Activated naive CD8-positive, alpha-beta T cell (primary cell): ENCODE results near the gene GPC4.
"Not testable (repeated sequence)": the region's sequence is repeated elsewhere in the genome, so short reads cannot be mapped to it uniquely, and the experiment has no call there.

Source experiments
- H3K27ac Mint-ChIP-seq: one replicate; pipeline ENCODE4 v1.8.0; 2021; ENCODE audit warnings: mixed read lengths
- H3K27me3 Mint-ChIP-seq: one replicate; pipeline ENCODE4 v1.8.0; 2021; ENCODE audit warnings: mixed read lengths
- H3K36me3 Mint-ChIP-seq: one replicate; pipeline ENCODE4 v1.8.0; 2021; ENCODE audit warnings: mixed read lengths
- H3K4me1 Mint-ChIP-seq: one replicate; pipeline ENCODE4 v1.8.0; 2021; ENCODE audit warnings: low read depth, mixed read lengths
- H3K4me3 Mint-ChIP-seq: one replicate; pipeline ENCODE4 v1.8.0; 2021; ENCODE audit warnings: mild to moderate bottlenecking, mixed read lengths
- H3K9me3 Mint-ChIP-seq: one replicate; pipeline ENCODE4 v1.8.0; 2021; ENCODE audit warnings: low read depth, mixed read lengths

Gene GPC4

GRCh38 chrX:133364865-133365264 is 50.4 kb downstream of the GPC4 start:
- H3K9me3 Mint-ChIP-seq = no peaks in the 10 kb centered on the region

GRCh38 chrX:133364196-133364595 is 51.1 kb downstream of the GPC4 start:
- no peaks in the 10 kb centered on the region for H3K36me3 Mint-ChIP-seq
- no peak overlapping the region for H3K4me3 Mint-ChIP-seq
- H3K27me3 Mint-ChIP-seq = no peaks in the 10 kb centered on the region
- H3K9me3 Mint-ChIP-seq = no peaks in the 10 kb centered on the region
- no peaks in the 10 kb centered on the region for H3K4me1 Mint-ChIP-seq
- no peak overlapping the region for H3K27ac Mint-ChIP-seq

More at GRCh38 chrX:133364865-133365264, 50.4 kb downstream of the GPC4 start:
- Mint-ChIP-seq H3K27me3 (no peaks in the 10 kb centered on the region), H3K4me1 (no peaks in the 10 kb centered on the region), H3K4me3 (no peak overlapping the region), H3K36me3 (no peaks in the 10 kb centered on the region), H3K27ac (no peak overlapping the region)

GRCh38 chrX:133362538-133362937 is 52.8 kb downstream of the GPC4 start:
- Mint-ChIP-seq H3K27me3 (no peaks in the 10 kb centered on the region), H3K4me1 (no peaks in the 10 kb centered on the region), H3K36me3 (no peaks in the 10 kb centered on the region), H3K4me3 (no peak overlapping the region), H3K27ac (no peak overlapping the region), H3K9me3 (no peaks in the 10 kb centered on the region)

GRCh38 chrX:133359466-133359865 is 55.8 kb downstream of the GPC4 start:
- H3K27ac Mint-ChIP-seq = no peak overlapping the region
- H3K4me3 Mint-ChIP-seq = no peak overlapping the region
- H3K4me1 Mint-ChIP-seq = no peaks in the 10 kb centered on the region
- H3K27me3 Mint-ChIP-seq = no peaks in the 10 kb centered on the region
- H3K36me3 Mint-ChIP-seq = no peaks in the 10 kb centered on the region
- no peaks in the 10 kb centered on the region for H3K9me3 Mint-ChIP-seq

GRCh38 chrX:133353233-133353632 is 62.1 kb downstream of the GPC4 start:
- H3K9me3 Mint-ChIP-seq = no peaks in the 10 kb centered on the region
- no peaks in the 10 kb centered on the region for H3K27me3 Mint-ChIP-seq
- H3K4me3 Mint-ChIP-seq = no peak overlapping the region
- H3K36me3 Mint-ChIP-seq = no peaks in the 10 kb centered on the region
- no peak overlapping the region for H3K27ac Mint-ChIP-seq
- no peaks in the 10 kb centered on the region for H3K4me1 Mint-ChIP-seq

- Mint-ChIP-seq H3K36me3 (no peaks in the 10 kb centered on the region), H3K4me1 (no peaks in the 10 kb centered on the region), H3K4me3 (no peak overlapping the region), H3K27ac (no peak overlapping the region), H3K9me3 (no peaks in the 10 kb centered on the region), H3K27me3 (peaks cover 2% of the 10 kb centered on the region)
These were observed 64.5 kb downstream of the GPC4 start for GRCh38 chrX:133350751-133351150.

- no peaks in the 10 kb centered on the region for H3K36me3 Mint-ChIP-seq
- H3K27me3 Mint-ChIP-seq = peaks cover 2% of the 10 kb centered on the region
- H3K4me1 Mint-ChIP-seq = no peaks in the 10 kb centered on the region
- no peak overlapping the region for H3K4me3 Mint-ChIP-seq
- no peak overlapping the region for H3K27ac Mint-ChIP-seq
- H3K9me3 Mint-ChIP-seq = no peaks in the 10 kb centered on the region
These were observed 69.3 kb downstream of the GPC4 start for GRCh38 chrX:133346026-133346425.

GRCh38 chrX:133339566-133339965 is 75.7 kb downstream of the GPC4 start:
- Mint-ChIP-seq H3K4me1 (no peaks in the 10 kb centered on the region), H3K4me3 (no peak overlapping the region), H3K36me3 (no peaks in the 10 kb centered on the region), H3K27me3 (no peaks in the 10 kb centered on the region), H3K9me3 (no peaks in the 10 kb centered on the region), H3K27ac (no peak overlapping the region)

- Mint-ChIP-seq H3K27ac (no peak overlapping the region), H3K4me3 (no peak overlapping the region)
These were observed 78.0 kb downstream of the GPC4 start for GRCh38 chrX:133337250-133337649.

GRCh38 chrX:133335027-133335426 is 80.3 kb downstream of the GPC4 start:
- Mint-ChIP-seq H3K4me3 (no peak overlapping the region), H3K4me1 (no peaks in the 10 kb centered on the region), H3K27me3 (no peaks in the 10 kb centered on the region), H3K36me3 (no peaks in the 10 kb centered on the region), H3K27ac (no peak overlapping the region), H3K9me3 (no peaks in the 10 kb centered on the region)

More at GRCh38 chrX:133337250-133337649, 78.0 kb downstream of the GPC4 start:
- no peaks in the 10 kb centered on the region for H3K27me3 Mint-ChIP-seq
- no peaks in the 10 kb centered on the region for H3K9me3 Mint-ChIP-seq
- no peaks in the 10 kb centered on the region for H3K36me3 Mint-ChIP-seq
- no peaks in the 10 kb centered on the region for H3K4me1 Mint-ChIP-seq

- Mint-ChIP-seq H3K4me3 (no peak overlapping the region), H3K27me3 (no peaks in the 10 kb centered on the region), H3K36me3 (no peaks in the 10 kb centered on the region), H3K9me3 (no peaks in the 10 kb centered on the region), H3K4me1 (no peaks in the 10 kb centered on the region), H3K27ac (no peak overlapping the region)
These were observed 82.0 kb downstream of the GPC4 start for GRCh38 chrX:133333154-133333750.

- H3K9me3 Mint-ChIP-seq = no peaks in the 10 kb centered on the region
- no peaks in the 10 kb centered on the region for H3K27me3 Mint-ChIP-seq
- H3K27ac Mint-ChIP-seq = no peak overlapping the region
- H3K36me3 Mint-ChIP-seq = no peaks in the 10 kb centered on the region
- H3K4me1 Mint-ChIP-seq = no peaks in the 10 kb centered on the region
- H3K4me3 Mint-ChIP-seq = no peak overlapping the region
These were observed 82.6 kb downstream of the GPC4 start for GRCh38 chrX:133332737-133333136.

- H3K36me3 Mint-ChIP-seq = no peaks in the 10 kb centered on the region
- no peak overlapping the region for H3K27ac Mint-ChIP-seq
- no peaks in the 10 kb centered on the region for H3K27me3 Mint-ChIP-seq
- no peaks in the 10 kb centered on the region for H3K9me3 Mint-ChIP-seq
- no peak overlapping the region for H3K4me3 Mint-ChIP-seq
- H3K4me1 Mint-ChIP-seq = no peaks in the 10 kb centered on the region
These were observed 84.3 kb downstream of the GPC4 start for GRCh38 chrX:133330956-133331355.

GRCh38 chrX:133325422-133325821 is 89.9 kb downstream of the GPC4 start:
- H3K4me3 Mint-ChIP-seq = no peak overlapping the region
- no peaks in the 10 kb centered on the region for H3K9me3 Mint-ChIP-seq
- H3K4me1 Mint-ChIP-seq = no peaks in the 10 kb centered on the region
- no peaks in the 10 kb centered on the region for H3K36me3 Mint-ChIP-seq
- H3K27ac Mint-ChIP-seq = no peak overlapping the region
- no peaks in the 10 kb centered on the region for H3K27me3 Mint-ChIP-seq

- no peaks in the 10 kb centered on the region for H3K36me3 Mint-ChIP-seq
- H3K9me3 Mint-ChIP-seq = no peaks in the 10 kb centered on the region
- no peaks in the 10 kb centered on the region for H3K4me1 Mint-ChIP-seq
- H3K27ac Mint-ChIP-seq = no peak overlapping the region
- H3K4me3 Mint-ChIP-seq = no peak overlapping the region
- H3K27me3 Mint-ChIP-seq = no peaks in the 10 kb centered on the region
These were observed 91.9 kb downstream of the GPC4 start for GRCh38 chrX:133323431-133323830.

GRCh38 chrX:133322269-133322668 is 93.0 kb downstream of the GPC4 start:
- not testable (repeated sequence) for H3K27me3 Mint-ChIP-seq, H3K4me1 Mint-ChIP-seq, H3K36me3 Mint-ChIP-seq, H3K4me3 Mint-ChIP-seq, H3K27ac Mint-ChIP-seq, H3K9me3 Mint-ChIP-seq
